ENCODE data around the gene P3H2.

Gene P3H2

DNA sequence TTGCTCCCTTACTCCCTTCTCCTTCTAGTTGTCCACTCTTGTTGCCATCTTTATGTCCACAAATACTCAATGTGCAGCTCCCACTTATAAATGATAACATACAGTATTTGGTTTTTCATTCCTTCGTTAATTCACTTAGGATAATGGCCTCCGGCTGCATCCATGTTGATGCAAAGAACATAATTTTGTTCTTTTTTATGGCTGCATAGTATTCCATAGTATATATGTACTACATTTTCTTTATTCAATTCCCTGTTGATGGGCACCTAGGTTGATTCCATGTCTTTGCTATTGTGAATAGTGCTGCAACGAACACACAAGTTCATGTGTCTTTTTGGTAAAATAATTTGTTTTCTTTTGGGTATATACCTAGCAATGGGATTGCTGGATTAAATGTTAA lies 21.3 kb upstream of the P3H2 start:
- H3K36me3 Mint-ChIP-seq (ENCODE audit: insufficient read depth), result no peaks in the 10 kb centered on the region
- no peaks in the 10 kb centered on the region for H3K9me3 Mint-ChIP-seq
- no peak overlapping the region for H3K4me3 Mint-ChIP-seq
- H3K27ac Mint-ChIP-seq, result no peak overlapping the region
- DNase-seq (no peak), ATAC-seq (replicated peaks) (no peak)
- H3K4me1 Mint-ChIP-seq (ENCODE audit: low read depth in 2 of 2), result no peaks in the 10 kb centered on the region
- peaks cover 18 to 20% of the 10 kb centered on the region in 2 donors for H3K27me3 Mint-ChIP-seq

DNA sequence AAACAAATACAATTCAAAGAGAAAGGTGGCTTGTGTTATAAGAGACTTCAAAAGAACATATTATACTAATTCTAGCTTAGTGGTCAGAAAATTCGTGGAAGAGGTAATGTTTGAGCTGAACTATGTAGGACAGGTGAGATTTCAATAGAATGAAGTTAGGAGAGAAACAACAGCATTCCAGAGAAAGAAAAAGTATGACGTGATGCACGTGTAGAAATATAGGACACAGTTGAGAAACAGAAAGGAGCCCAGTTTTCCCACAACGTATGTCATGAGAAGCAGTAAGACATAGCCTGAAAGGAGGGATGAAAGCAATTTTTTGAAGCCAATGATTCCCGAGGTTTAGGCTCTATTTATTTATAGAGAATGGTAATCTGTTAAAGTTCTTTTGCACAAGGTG lies 18.7 kb upstream of the P3H2 start:
- Mint-ChIP-seq H3K27me3 (peaks cover 4 to 10% of the 10 kb centered on the region in 2 donors), H3K4me3 (no peak overlapping the region), H3K4me1 (ENCODE audit: low read depth in 2 of 2) (no peaks in the 10 kb centered on the region)

DNA sequence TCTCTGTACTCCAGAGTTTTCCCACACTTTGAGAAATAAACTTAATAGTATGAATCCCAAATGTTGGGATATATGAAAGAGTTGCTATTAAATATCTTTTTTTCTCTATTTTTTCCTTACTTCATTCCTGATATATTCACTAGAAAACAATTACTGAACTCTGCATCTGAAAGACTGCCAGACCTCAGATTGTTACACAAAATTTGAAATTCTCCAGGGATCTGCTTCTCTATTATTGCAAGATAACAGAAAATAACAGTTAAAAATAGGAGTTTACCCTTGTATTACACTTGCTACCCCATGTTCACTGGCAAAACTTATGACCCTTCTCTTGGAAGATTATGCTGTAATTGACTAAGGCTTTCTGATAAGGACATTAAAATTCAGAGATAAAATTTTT lies 11.7 kb upstream of the P3H2 start:
- ATAC-seq (replicated peaks), result no peak
- Mint-ChIP-seq H3K27ac (no peak overlapping the region), H3K9me3 (no peaks in the 10 kb centered on the region), H3K4me3 (no peak overlapping the region), H3K4me1 (ENCODE audit: low read depth in 2 of 2) (no peaks in the 10 kb centered on the region), H3K27me3 (peaks cover 42 to 57% of the 10 kb centered on the region in 2 donors), H3K36me3 (ENCODE audit: insufficient read depth) (no peaks in the 10 kb centered on the region)
- DNase-seq, result no peak

More for the DNA sequence above, 18.7 kb upstream of the P3H2 start:
- no peak overlapping the region for H3K27ac Mint-ChIP-seq
- no peak for ATAC-seq (replicated peaks)
- DNase-seq, result no peak
- no peaks in the 10 kb centered on the region for H3K36me3 Mint-ChIP-seq (ENCODE audit: insufficient read depth)
- H3K9me3 Mint-ChIP-seq, result no peaks in the 10 kb centered on the region

DNA sequence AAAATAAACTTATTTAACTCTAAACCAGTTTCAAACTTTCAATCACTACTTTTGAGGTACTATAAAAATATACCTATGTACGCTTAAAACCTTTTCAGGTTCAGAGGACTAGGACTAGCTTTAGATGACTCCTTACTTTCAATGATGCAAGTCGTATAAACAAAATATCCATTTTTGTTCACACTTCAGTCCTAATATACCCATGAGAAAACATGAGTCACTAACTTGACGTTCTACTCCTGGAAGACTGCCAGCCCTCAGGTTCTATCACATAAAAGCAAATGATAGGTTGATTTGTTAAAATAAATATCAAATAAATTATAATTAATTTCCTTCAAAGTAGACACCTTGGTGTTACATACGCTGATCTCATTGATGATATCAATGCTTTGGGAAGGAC lies 10.6 kb upstream of the P3H2 start:
- peaks cover 42 to 57% of the 10 kb centered on the region in 2 donors for H3K27me3 Mint-ChIP-seq
- H3K9me3 Mint-ChIP-seq, result no peaks in the 10 kb centered on the region
- no peaks in the 10 kb centered on the region for H3K36me3 Mint-ChIP-seq (ENCODE audit: insufficient read depth)
- ATAC-seq (replicated peaks), result no peak
- DNase-seq, result no peak
- H3K4me1 Mint-ChIP-seq (ENCODE audit: low read depth in 2 of 2), result no peaks in the 10 kb centered on the region
- no peak overlapping the region for H3K4me3 Mint-ChIP-seq
- no peak overlapping the region for H3K27ac Mint-ChIP-seq

DNA sequence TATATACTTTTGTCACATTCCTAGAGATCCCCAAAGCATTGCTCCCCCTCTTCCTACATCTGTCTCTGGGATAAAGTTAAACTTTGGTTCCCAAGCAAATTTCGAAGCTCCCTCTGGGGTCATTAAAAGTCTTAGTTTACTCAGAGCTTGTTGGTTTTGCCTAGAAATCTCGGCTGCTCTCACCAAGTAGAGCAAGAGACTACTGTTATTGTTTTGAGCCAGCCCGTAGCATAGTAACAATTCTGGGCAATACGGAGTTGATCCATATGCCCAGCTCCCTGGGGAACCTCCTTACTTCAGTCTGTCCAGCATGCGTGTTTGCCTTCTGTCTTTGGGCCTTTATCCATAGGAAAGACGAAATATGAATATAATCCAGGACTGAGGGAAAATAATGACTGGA lies 10.0 kb upstream of the P3H2 start:
- H3K36me3 Mint-ChIP-seq (ENCODE audit: insufficient read depth), result no peaks in the 10 kb centered on the region
- no peak for ATAC-seq (replicated peaks)
- no peaks in the 10 kb centered on the region for H3K4me1 Mint-ChIP-seq (ENCODE audit: low read depth in 2 of 2)
- no peak for DNase-seq
- H3K9me3 Mint-ChIP-seq, result no peaks in the 10 kb centered on the region
- H3K4me3 Mint-ChIP-seq, result no peak overlapping the region
- no peak overlapping the region for H3K27ac Mint-ChIP-seq
- H3K27me3 Mint-ChIP-seq, result peaks cover 42 to 57% of the 10 kb centered on the region in 2 donors

DNA sequence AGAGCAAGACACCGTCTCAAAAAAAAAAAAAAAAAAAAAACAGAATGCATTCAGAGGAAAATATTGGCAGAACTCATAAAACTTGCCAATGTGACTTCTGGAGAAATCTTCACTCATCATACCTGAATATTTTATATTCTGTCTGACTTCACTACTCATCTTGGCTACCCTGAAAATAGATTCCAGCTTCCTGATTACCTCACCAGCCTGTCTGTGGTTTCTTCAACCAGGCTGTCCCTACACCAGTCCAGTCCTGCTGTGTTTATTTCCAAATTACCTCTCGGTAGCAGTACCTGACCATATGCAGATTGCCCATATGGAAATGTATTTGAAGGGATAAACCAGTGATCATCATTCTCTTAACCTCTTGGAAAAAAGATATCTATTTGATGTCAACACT lies 9.3 kb upstream of the P3H2 start:
- H3K9me3 Mint-ChIP-seq, result no peaks in the 10 kb centered on the region
- ATAC-seq (replicated peaks), result no peak
- H3K36me3 Mint-ChIP-seq (ENCODE audit: insufficient read depth), result no peaks in the 10 kb centered on the region
- no peak overlapping the region for H3K27ac Mint-ChIP-seq
- H3K27me3 Mint-ChIP-seq, result peaks cover 37 to 57% of the 10 kb centered on the region in 2 donors
- no peaks in the 10 kb centered on the region for H3K4me1 Mint-ChIP-seq (ENCODE audit: low read depth in 2 of 2)
- no peak for DNase-seq
- H3K4me3 Mint-ChIP-seq, result no peak overlapping the region

DNA sequence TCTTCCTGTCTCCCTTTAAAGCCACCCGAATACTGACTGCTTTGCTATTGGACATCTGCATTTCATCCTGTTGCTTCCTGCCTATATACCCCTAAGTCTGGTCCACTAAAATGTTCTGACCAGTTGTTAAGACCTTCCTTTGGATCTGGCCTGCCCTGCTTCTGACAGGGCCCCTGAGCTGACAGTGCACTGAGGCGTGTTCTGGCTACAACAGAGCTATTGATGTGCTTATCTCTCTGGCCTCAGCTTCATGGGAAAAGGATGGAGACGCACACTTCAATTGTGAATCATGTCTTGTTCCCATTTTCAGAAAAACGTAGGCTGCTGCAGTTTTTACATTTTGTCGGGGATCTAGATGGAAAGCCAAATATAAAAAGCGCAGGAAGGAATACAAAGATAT lies 7.1 kb upstream of the P3H2 start:
- Mint-ChIP-seq H3K36me3 (ENCODE audit: insufficient read depth) (no peaks in the 10 kb centered on the region), H3K4me3 (no peak overlapping the region), H3K9me3 (no peaks in the 10 kb centered on the region), H3K27me3 (peaks cover 34 to 53% of the 10 kb centered on the region in 2 donors), H3K27ac (no peak overlapping the region), H3K4me1 (ENCODE audit: low read depth in 2 of 2) (no peaks in the 10 kb centered on the region)
- DNase-seq (no peak), ATAC-seq (replicated peaks) (no peak)

DNA sequence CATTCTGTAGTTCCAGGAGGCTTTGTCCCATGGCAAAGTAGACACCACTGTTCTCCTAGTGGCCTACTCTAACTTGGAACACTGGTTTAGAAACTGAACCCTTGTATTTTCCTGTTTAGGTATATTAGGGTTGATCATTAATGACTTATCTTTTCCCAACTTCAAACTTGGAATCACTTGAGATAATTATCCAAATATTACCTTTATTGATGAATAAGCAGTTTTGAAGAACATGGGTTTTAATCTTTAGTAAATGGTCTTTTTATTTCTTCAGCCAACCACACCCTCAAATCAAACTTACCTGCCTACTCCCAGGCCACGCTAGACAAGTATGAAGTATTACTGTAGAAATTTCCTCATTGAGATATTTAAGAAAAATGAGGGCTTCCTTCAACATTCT lies 6.5 kb upstream of the P3H2 start:
- DNase-seq (no peak), ATAC-seq (replicated peaks) (no peak)
- no peaks in the 10 kb centered on the region for H3K9me3 Mint-ChIP-seq
- H3K27ac Mint-ChIP-seq, result no peak overlapping the region
- H3K27me3 Mint-ChIP-seq, result peaks cover 38 to 54% of the 10 kb centered on the region in 2 donors
- no peak overlapping the region for H3K4me3 Mint-ChIP-seq
- H3K36me3 Mint-ChIP-seq (ENCODE audit: insufficient read depth), result no peaks in the 10 kb centered on the region
- H3K4me1 Mint-ChIP-seq (ENCODE audit: low read depth in 2 of 2), result no peaks in the 10 kb centered on the region

DNA sequence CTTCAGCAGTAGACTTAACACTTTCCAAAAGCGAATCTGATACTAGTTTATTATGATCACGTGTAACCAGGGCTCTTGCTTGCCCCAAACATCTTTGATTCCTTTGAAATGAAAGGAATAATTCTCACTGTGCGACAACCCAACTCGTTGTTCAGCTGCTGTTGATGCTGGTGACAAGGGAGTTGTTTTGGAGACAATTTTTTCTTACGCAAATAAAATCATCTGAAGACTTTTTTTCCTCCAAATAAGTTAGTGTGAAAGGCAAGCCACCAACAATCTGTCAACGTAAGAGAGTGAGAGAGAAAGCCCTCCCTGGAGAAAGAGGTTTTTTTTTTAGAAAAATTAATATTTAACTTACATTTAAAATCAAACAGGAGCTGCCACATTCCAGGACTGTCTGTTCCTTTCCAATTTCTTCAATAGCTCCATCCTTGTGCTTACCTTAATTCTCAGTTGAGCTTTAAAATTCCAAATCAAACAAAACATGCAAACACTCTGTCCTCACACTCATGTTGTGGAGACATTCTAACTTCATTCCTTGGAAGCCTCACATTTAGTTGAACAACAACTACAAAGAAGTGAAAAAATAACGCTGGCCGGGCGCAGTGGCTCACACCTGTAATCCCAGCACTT lies 4.9 kb upstream of the P3H2 start:
- no peak for ATAC-seq (replicated peaks)
- no peaks in the 10 kb centered on the region for H3K36me3 Mint-ChIP-seq (ENCODE audit: insufficient read depth)
- H3K27ac Mint-ChIP-seq, result no peak overlapping the region
- peaks cover 40 to 59% of the 10 kb centered on the region in 2 donors for H3K27me3 Mint-ChIP-seq
- H3K9me3 Mint-ChIP-seq, result no peaks in the 10 kb centered on the region
- H3K4me1 Mint-ChIP-seq (ENCODE audit: low read depth in 2 of 2), result no peaks in the 10 kb centered on the region
- H3K4me3 Mint-ChIP-seq, result no peak overlapping the region
- DNase-seq, result no peak

DNA sequence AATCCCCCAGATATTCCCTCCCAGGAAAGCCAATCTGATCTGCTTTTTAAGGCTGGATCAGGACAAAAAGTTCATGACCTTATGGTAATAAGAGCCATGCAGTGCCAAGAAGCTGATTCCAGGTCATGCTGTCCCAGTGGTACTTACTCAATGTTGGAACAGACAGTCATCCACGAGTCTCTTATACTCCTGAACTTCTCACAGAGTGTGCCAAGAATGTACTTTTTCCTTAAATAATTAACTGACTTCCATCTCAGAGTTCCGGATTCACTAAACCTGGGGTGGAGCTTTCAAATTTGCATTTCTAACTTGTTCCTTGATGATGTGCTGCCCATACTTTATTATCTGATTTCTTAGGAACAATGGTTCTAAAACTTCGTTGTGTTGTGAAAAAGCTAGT lies 3.4 kb upstream of the P3H2 start:
- ATAC-seq (replicated peaks) (no peak), DNase-seq (no peak)
- H3K27me3 Mint-ChIP-seq, result peaks cover 46 to 63% of the 10 kb centered on the region in 2 donors
- no peaks in the 10 kb centered on the region for H3K36me3 Mint-ChIP-seq (ENCODE audit: insufficient read depth)
- peaks cover 4 to 7% of the 10 kb centered on the region in 2 donors for H3K4me1 Mint-ChIP-seq (ENCODE audit: low read depth in 2 of 2)
- H3K4me3 Mint-ChIP-seq, result no peak overlapping the region
- no peak overlapping the region for H3K27ac Mint-ChIP-seq
- H3K9me3 Mint-ChIP-seq, result no peaks in the 10 kb centered on the region

DNA sequence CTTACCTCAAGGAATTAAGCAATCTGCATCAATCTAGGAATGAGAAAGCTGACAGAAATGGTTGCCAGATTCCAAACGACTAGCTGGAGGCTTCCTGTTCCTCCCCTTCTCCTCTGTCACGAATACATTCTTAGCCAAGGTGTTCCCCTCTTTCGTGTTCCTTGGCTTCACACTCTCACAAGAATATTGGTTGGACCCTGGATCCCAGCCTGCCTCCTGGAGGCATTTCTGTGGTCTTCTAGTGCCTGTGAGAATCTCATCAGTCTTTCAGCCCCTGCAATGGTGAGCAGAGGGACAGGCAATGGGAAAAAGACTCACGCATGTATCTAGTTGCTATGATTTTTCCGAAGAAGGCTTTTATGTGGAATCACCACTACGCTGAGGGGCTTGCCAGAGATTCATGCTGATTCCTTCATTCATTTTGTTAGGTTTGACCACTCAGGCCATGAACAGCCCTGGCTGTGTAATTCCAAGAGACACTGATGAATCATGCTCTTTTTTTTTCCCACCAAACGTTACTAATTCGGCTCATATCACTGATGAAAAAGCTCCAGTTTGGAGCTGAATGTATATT lies 1.6 kb upstream of the P3H2 start:
- H3K4me3 Mint-ChIP-seq, result peak overlapping the region in 1 of 2 donors; percentile 23
- no peak for DNase-seq
- peaks cover 56 to 63% of the 10 kb centered on the region in 2 donors for H3K27me3 Mint-ChIP-seq
- ATAC-seq (replicated peaks), result no peak
- no peaks in the 10 kb centered on the region for H3K9me3 Mint-ChIP-seq
- no peaks in the 10 kb centered on the region for H3K36me3 Mint-ChIP-seq (ENCODE audit: insufficient read depth)
- peaks cover 4 to 7% of the 10 kb centered on the region in 2 donors for H3K4me1 Mint-ChIP-seq (ENCODE audit: low read depth in 2 of 2)
- H3K27ac Mint-ChIP-seq, result no peak overlapping the region

DNA sequence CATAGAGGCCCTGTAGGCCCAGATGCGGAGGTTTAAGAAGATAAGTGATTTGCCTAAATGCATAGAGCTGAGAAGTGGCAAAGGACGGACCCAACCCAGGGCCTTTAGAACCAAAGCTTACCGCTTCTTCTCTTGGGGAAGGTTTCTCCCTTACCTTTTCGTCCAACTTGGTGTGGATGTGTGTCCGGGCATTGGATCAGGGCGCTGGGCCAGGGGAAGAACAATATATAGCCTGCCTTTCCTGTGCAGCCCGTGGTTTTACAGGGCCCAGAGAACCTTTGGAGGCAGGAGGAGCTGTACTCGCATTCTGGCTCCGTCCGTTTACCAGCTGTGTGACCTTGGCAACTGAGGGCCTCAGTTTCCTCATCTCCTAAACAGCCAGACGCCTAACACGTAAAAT lies 686 bp upstream of the P3H2 start:
- Mint-ChIP-seq H3K9me3 (no peaks in the 10 kb centered on the region), H3K27me3 (peaks cover 60 to 70% of the 10 kb centered on the region in 2 donors), H3K4me3 (peak overlapping the region in 1 of 2 donors; percentile 31), H3K36me3 (ENCODE audit: insufficient read depth) (no peaks in the 10 kb centered on the region), H3K27ac (no peak overlapping the region), H3K4me1 (ENCODE audit: low read depth in 2 of 2) (peaks cover 4 to 7% of the 10 kb centered on the region in 2 donors)
- DNase-seq, result no peak
- ATAC-seq (replicated peaks), result no peak

DNA sequence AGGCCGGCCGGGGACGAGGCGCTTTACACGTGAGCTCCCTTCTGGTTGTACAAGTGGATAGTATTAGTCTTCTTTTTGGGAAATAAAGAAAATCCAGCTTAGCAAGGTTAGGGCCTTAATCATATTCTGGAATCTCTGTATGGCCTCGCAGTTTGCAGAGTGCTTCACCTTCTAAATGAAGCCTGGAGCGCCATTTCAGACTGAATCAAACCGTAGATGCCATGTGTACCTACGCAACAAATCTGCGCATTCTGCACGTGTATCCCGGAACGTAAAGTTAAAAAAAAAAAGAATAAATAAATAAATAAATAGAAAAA lies 322 bp upstream of the P3H2 start:
- ATAC-seq (replicated peaks) (no peak), DNase-seq (no peak)
- Mint-ChIP-seq H3K4me1 (ENCODE audit: low read depth in 2 of 2) (peaks cover 4 to 7% of the 10 kb centered on the region in 2 donors), H3K4me3 (peak overlapping the region in 1 of 2 donors; percentile 31), H3K36me3 (ENCODE audit: insufficient read depth) (no peaks in the 10 kb centered on the region), H3K9me3 (no peaks in the 10 kb centered on the region), H3K27ac (no peak overlapping the region), H3K27me3 (peaks cover 60 to 70% of the 10 kb centered on the region in 2 donors)

DNA sequence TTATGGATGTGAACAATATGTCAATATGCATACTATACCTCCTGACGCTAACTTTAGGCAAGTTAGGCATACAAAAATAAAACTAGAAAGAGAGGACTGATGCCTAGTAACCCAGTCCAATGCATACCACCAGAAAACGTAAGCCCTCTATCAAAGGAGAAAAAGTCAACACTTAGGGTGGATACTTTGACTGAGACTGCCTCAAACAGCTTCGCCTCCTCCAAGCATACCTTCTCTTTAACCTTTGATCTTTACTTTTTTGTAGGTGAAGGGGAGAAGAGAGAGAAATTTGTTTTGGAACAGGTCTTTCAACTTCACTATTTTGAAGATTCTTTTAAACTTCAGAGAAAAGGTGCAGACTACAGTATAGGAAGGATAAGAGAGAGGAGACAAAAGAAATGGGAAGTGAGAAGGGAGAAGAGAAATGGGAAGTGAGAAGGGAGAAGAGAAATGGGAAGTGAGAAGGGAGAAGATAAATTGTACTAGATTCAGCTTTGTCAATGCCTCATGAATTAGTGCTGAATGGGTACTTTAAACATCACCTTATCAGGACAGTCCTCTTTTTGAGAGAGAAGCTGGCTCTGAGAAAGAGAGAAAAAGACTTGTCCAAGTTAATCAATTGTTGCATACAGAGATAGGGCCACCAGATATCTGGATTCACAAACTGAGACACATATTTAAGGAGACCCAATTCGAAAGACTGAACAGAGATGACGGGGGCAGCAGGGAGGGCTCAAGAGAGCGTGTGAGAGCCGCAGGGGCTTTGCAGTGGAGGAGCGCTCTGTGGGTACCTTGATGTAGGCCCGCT lies 1.0 kb downstream of the P3H2 start:
- Mint-ChIP-seq H3K36me3 (ENCODE audit: insufficient read depth) (no peaks in the 10 kb centered on the region), H3K9me3 (no peaks in the 10 kb centered on the region), H3K4me1 (ENCODE audit: low read depth in 2 of 2) (peaks cover 4 to 7% of the 10 kb centered on the region in 2 donors), H3K27me3 (peaks cover 60 to 70% of the 10 kb centered on the region in 2 donors), H3K4me3 (peak overlapping the region; percentile 41 to 73), H3K27ac (no peak overlapping the region)
- ATAC-seq (replicated peaks), result no peak
- DNase-seq, result no peak
